ENCODE results near the gene PITX1.
"Not testable (repeated sequence)": the region's sequence is repeated elsewhere in the genome, so short reads cannot be mapped to it uniquely, and the experiment has no call there.

PITX1 gene

GRCh38 chr5:135033901-135034235 lies at the start of gene PITX1:
Gene PITX1 (minus strand): TSS chr5:135034228. CDS start chr5:135033881, 347 bp downstream.
- no peak for DNase-seq

- not testable (repeated sequence) for DNase-seq
Observed at GRCh38 chr5:135083334-135083733, 49.3 kb upstream of the PITX1 start.

- DNase-seq = no peak
Observed at GRCh38 chr5:135081240-135081639, 47.2 kb upstream of the PITX1 start.

- no peak for DNase-seq
Observed at GRCh38 chr5:135079760-135080159, 45.7 kb upstream of the PITX1 start.

GRCh38 chr5:135079099-135079681 lies 45.2 kb upstream of the PITX1 start:
- no peak for DNase-seq

- no peak for DNase-seq
Observed at GRCh38 chr5:135076801-135077200, 42.8 kb upstream of the PITX1 start.

GRCh38 chr5:135076051-135076491 lies 42.0 kb upstream of the PITX1 start:
- no peak for DNase-seq

GRCh38 chr5:135075621-135076020 lies 41.6 kb upstream of the PITX1 start:
- no peak for DNase-seq

GRCh38 chr5:135073761-135074345 lies 39.8 kb upstream of the PITX1 start:
- DNase-seq = peak; percentile 53

- no peak for DNase-seq
Observed at GRCh38 chr5:135072387-135073281, 38.6 kb upstream of the PITX1 start.

- no peak for DNase-seq
Observed at GRCh38 chr5:135071311-135071710, 37.3 kb upstream of the PITX1 start.

GRCh38 chr5:135069895-135070657 lies 36.0 kb upstream of the PITX1 start:
- no peak for DNase-seq

GRCh38 chr5:135069016-135069770 lies 35.2 kb upstream of the PITX1 start:
- DNase-seq = no peak

- no peak for DNase-seq
Observed at GRCh38 chr5:135067587-135067986, 33.6 kb upstream of the PITX1 start.

- no peak for DNase-seq
Observed at GRCh38 chr5:135066781-135067180, 32.8 kb upstream of the PITX1 start.

GRCh38 chr5:135065306-135066265 lies 31.6 kb upstream of the PITX1 start:
- DNase-seq = no peak

- no peak for DNase-seq
Observed at GRCh38 chr5:135064235-135064570, 30.2 kb upstream of the PITX1 start.

- DNase-seq = no peak
Observed at GRCh38 chr5:135063511-135064234, 29.6 kb upstream of the PITX1 start.

GRCh38 chr5:135063056-135063445 lies 29.0 kb upstream of the PITX1 start:
- no peak for DNase-seq

GRCh38 chr5:135062216-135063055 lies 28.4 kb upstream of the PITX1 start:
- DNase-seq = no peak
